HG03097 (cell line): ENCODE measurements around the gene GAL3ST2.
"Not testable (repeated sequence)": the region's sequence is repeated elsewhere in the genome, so short reads cannot be mapped to it uniquely, and the experiment has no call there.

Experiments used
- ATAC-seq: cut with Tn5 transposase; IDR thresholded peaks from one replicate; pipeline ENCODE4 v1.9.1; 2021; ENCODE audit not compliant: unreplicated experiment, low FRiP score

GAL3ST2 gene

GRCh38 chr2:241806217-241806616, 29.6 kb downstream of the GAL3ST2 start:
- ATAC-seq: not testable (repeated sequence)

GRCh38 chr2:241808051-241808720, 31.6 kb downstream of the GAL3ST2 start:
- no peak for ATAC-seq

- no peak for ATAC-seq
Measured at GRCh38 chr2:241808721-241809382, 32.2 kb downstream of the GAL3ST2 start, which contains the start of gene NEU4. Gene NEU4, plus strand, starts transcription at chr2:241809193. Its CDS starts 5,292 bp downstream, at chr2:241814485.

GRCh38 chr2:241809383-241810306, 33.0 kb downstream of the GAL3ST2 start:
- ATAC-seq: no peak

GRCh38 chr2:241810307-241811200, 33.9 kb downstream of the GAL3ST2 start:
- ATAC-seq: no peak

- no peak for ATAC-seq
Measured at GRCh38 chr2:241811201-241811951, 34.8 kb downstream of the GAL3ST2 start.

- no peak for ATAC-seq
Measured at GRCh38 chr2:241811952-241812729, 35.5 kb downstream of the GAL3ST2 start.

GRCh38 chr2:241812730-241813643, 36.4 kb downstream of the GAL3ST2 start:
- ATAC-seq: no peak

- no peak for ATAC-seq
Measured at GRCh38 chr2:241813644-241814392, 37.2 kb downstream of the GAL3ST2 start.

- ATAC-seq: no peak
Measured at GRCh38 chr2:241814393-241814642, 37.7 kb downstream of the GAL3ST2 start.

- no peak for ATAC-seq
Measured at GRCh38 chr2:241814643-241815476, 38.2 kb downstream of the GAL3ST2 start.

- no peak for ATAC-seq
Measured at GRCh38 chr2:241815477-241816430, 39.1 kb downstream of the GAL3ST2 start.

- ATAC-seq: no peak
Measured at GRCh38 chr2:241816431-241817121, 40.0 kb downstream of the GAL3ST2 start.

- ATAC-seq: no peak
Measured at GRCh38 chr2:241817126-241817820, 40.7 kb downstream of the GAL3ST2 start.
